ENCODE measurements around the gene C1orf115. TPM values are rescaled to one million over a fixed set of nuclear protein-coding genes. Genes with fewer than 3 reads are reported as not detected.
A peak's percentile ranks its signal among the peaks of the same experiment; 100 is the strongest.

C1orf115 gene
- total and polyA plus RNA-seq, 9 of the 15 experiments (the other 6 are each of a cell fraction or from before 2014, with no cell fraction given) = not detected

DNA sequence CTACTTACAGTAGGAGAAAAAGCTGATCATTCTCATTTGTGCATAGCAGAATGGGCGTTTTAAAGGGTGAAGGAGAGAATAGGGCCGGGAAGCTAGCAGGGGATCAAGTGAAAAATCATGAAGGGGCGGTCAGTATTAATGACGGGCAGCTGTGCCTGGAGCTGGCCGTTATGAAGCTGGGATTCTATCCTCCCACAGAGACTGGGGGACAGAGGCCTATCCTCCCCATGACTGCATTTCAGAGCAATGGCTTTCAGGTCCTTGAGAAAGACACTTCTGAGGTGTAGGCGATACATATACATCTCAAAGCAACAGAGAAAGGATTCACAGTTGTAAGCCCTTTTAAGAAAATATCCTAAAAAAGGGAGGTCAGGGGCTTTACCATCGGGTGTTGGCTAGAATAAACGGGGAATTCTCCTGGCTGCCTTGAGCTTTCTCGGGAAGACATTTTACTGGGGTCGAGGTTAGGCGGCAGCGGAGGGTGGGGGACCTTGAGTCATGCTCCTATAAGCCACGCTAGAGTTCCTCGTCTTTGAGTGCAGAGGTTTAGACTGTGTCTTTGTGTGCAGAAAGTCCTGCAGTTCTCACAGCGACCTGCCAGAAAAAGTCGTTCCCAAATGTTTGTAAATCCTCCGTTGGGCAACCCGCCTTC lies 57.4 kb downstream of the C1orf115 start:
- CTCF ChIA-PET (ENCODE audit: low intra/inter-chr PET ratio) = no interaction called here
- H3K9ac ChIP-seq (ENCODE audit: insufficient read depth in 1 of 2, low read depth in 2 of 2, low read length in 2 of 2) = no peak overlapping the region
- TF ChIP-seq ZNF444 (CRISPR knock-in tag; IDR thresholded peaks at IDR 0.05) (no peak), WHSC1 (IDR thresholded peaks at IDR 0.05; ENCODE audit: low read length) (no peak), ILF3 (IDR thresholded peaks at IDR 0.05; ENCODE audit: borderline replicate concordance) (no peak), HOXB6 (CRISPR knock-in tag; IDR thresholded peaks at IDR 0.05; ENCODE audit: borderline replicate concordance) (no peak), SMC3 (conservative IDR thresholded peaks at IDR 0.05; ENCODE audit: insufficient read depth, low read depth, low read length) (no peak), ZNF324 (CRISPR knock-in tag; IDR thresholded peaks at IDR 0.05) (no peak), FOXJ3 (CRISPR knock-in tag; IDR thresholded peaks at IDR 0.05) (no peak), ZNF57 (CRISPR knock-in tag; IDR thresholded peaks at IDR 0.05) (no peak), ZNF778 (CRISPR knock-in tag; IDR thresholded peaks at IDR 0.05) (no peak), ZNF699 (CRISPR knock-in tag; IDR thresholded peaks at IDR 0.05; ENCODE audit: insufficient replicate concordance) (no peak)
- TF ChIP-seq, protein P1, sequence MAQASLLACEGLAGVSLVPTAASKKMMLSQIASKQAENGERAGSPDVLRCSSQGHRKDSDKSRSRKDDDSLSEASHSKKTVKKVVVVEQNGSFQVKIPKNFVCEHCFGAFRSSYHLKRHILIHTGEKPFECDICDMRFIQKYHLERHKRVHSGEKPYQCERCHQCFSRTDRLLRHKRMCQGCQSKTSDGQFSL (CRISPR knock-in tag; IDR thresholded peaks at IDR 0.05) = no peak
- TF ChIP-seq, protein P1 (tag; IDR thresholded peaks at IDR 0.05) = no peak
- TF ChIP-seq, protein P2, sequence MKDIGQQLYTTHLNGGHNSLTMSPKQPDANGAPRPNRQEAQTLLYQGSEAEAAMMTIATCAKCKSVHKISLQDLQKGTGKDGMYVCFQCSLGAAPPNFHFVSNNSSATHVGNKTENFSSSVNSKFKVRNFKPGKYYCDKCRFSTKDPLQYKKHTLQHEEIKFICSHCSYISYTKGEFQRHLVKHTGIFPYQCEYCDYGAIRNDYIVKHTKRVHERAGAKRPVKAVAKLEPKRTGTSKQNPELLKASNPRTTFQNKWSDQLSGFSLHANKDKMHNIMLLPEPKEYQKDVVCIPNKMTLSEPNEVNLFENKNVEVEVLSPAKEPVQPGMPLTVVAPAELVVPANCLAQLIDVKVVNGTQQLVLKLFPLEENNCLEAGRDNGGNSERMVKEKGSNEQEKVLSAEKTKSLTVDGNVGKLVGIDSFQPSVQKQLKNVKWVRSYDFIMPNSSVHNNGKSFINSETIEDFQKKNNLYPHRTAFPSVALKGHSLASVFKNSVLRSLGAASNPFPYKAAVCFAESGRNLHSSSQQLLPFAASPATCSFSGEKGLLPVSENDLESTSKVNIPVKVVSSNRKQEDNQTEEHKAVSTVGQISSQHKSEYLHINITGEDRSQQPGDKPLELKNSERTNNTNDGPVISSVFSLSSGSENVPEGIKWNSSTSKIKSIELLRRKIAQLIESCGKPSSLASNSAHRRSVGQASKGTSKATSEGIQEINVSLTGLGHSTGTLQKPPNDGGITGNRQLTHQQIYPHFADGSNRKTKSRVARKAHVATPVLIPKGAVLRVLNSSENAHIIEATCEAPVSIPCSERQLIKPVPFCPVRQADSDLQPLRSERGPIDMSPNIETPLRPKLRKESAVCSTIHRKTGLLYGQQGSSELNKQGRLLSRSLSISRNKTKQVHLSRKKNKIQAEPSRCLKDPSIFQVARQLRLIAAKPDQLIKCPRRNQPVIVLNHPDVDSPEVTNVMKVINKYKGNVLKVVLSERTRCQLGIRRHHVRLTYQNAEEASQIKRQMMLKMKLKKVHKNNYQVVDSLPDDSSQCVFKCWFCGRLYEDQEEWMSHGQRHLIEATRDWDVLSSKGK (CRISPR knock-in tag; IDR thresholded peaks at IDR 0.05) = no peak

More for the DNA sequence above, 57.4 kb downstream of the C1orf115 start:
- POLR2A ChIA-PET = interaction anchor here (0.7 to 1.4 kb wide), 2 partner anchors 14 to 28 kb away, joined by 3 to 4 read pairs; no protein-coding TSS in a partner anchor
- H3K27me3 ChIP-seq (ENCODE audit: control insufficient read depth in 2 of 2, insufficient read depth in 2 of 2, low read length in 2 of 2) = peaks cover 17 to 43% of the 10 kb centered on the region in 2 experiments
- BruUV-seq (replicated peaks) = no TSS peak
- H3K4me2 ChIP-seq (ENCODE audit: insufficient read depth, low read length) = no peak overlapping the region
- H3K4me3 ChIP-seq = no peak overlapping the region
- H3K27ac ChIP-seq (ENCODE audit: extremely low read depth, low read depth, low read length) = no peak overlapping the region
- FAIRE-seq (no peak), ATAC-seq (peak; percentile 49), DNase-seq (ENCODE audit: extremely low read depth in 1 of 4, low spot score in 3 of 4) (no peak)
- no peaks in the 10 kb centered on the region for H3K9me1 ChIP-seq (ENCODE audit: control insufficient read depth, insufficient read depth, low read length)
- intact Hi-C loops (cut with micrococcal nuclease) = no loop called here
- no peak overlapping the region for H2AFZ ChIP-seq (ENCODE audit: low read depth, low read length)
- H3K4me1 ChIP-seq (replicated peaks in 1 of 2; ENCODE audit: control insufficient read depth in 2 of 2, insufficient read depth in 2 of 2, low read length in 2 of 2) = peaks cover 0 to 8% of the 10 kb centered on the region in 2 experiments; a peak in 2 of 5 replicates
- WGBS (ENCODE audit: insufficient coverage, low coverage, missing lambda C conversion rate) = 1% methylated on average over 18 of the region's 18 CpGs
- in situ Hi-C loops (cut with MboI) = no loop called here
- H3K9me3 ChIP-seq (replicated peaks; ENCODE audit: control insufficient read depth, insufficient read depth, low read depth, low read length) = no peaks in the 10 kb centered on the region
- no peaks in the 10 kb centered on the region for H3K36me3 ChIP-seq (ENCODE audit: control insufficient read depth, insufficient read depth, low read length)
- no peaks in the 10 kb centered on the region for H4K20me1 ChIP-seq (replicated peaks; ENCODE audit: control insufficient read depth, insufficient read depth, low read length)
- no peaks in the 10 kb centered on the region for H3K79me2 ChIP-seq (ENCODE audit: control insufficient read depth, insufficient read depth, low read length)
